H9 (cell line): Measurements from ENCODE around the gene CDC25C. TPM values are rescaled to one million over a fixed set of nuclear protein-coding genes. Genes with fewer than 3 reads are reported as not detected.

ENCODE experiments used
- DNase-seq: peaks from one replicate; pipeline ENCODE4 v3.0.0-alpha.2; 2017
- H2AFZ ChIP-seq: one replicate; pipeline ENCODE4 v1.6.1; 2013; ENCODE audit warnings: mild to moderate bottlenecking, low read length, control low read depth, moderate library complexity
- H2AK5ac ChIP-seq: 2 replicates; pipeline ENCODE4 v1.6.1; 2013; ENCODE audit warnings: low read length, control low read depth, mixed read lengths; ENCODE audit not compliant: insufficient read length
- H2BK120ac ChIP-seq: one replicate; pipeline ENCODE4 v1.6.1; 2013; ENCODE audit warnings: low read depth, mild to moderate bottlenecking, low read length, control low read depth, inconsistent platforms; ENCODE audit not compliant: poor library complexity, severe bottlenecking
- H2BK12ac ChIP-seq: 2 replicates; pipeline ENCODE4 v1.6.1; 2013; ENCODE audit warnings: low read length, control low read depth, mixed read lengths, low read depth; ENCODE audit not compliant: insufficient read length
- H2BK15ac ChIP-seq: 2 replicates; pipeline ENCODE4 v1.6.1; 2013; ENCODE audit warnings: low read depth, low read length, control low read depth
- H2BK20ac ChIP-seq: one replicate; pipeline ENCODE4 v1.6.1; 2013; ENCODE audit warnings: low read depth, mild to moderate bottlenecking, low read length, control low read depth, inconsistent platforms; ENCODE audit not compliant: poor library complexity, severe bottlenecking
- H2BK5ac ChIP-seq: 2 replicates; pipeline ENCODE4 v1.6.1; 2013; ENCODE audit warnings: low read length, control low read depth, mixed read lengths; ENCODE audit not compliant: insufficient read length
- H3K14ac ChIP-seq: 2 replicates; pipeline ENCODE4 v1.6.1; 2013; ENCODE audit warnings: low read length, control low read depth; ENCODE audit not compliant: insufficient read depth
- H3K18ac ChIP-seq: 2 replicates; pipeline ENCODE4 v1.6.1; 2013; ENCODE audit warnings: low read depth, mild to moderate bottlenecking, mixed read lengths, low read length, control low read depth; ENCODE audit not compliant: insufficient read length
- H3K23ac ChIP-seq: 2 replicates; pipeline ENCODE4 v1.6.1; 2013; ENCODE audit warnings: low read length, control low read depth, mixed read lengths, low read depth; ENCODE audit not compliant: insufficient read length
- H3K23me2 ChIP-seq: 2 replicates; pipeline ENCODE4 v1.6.1; 2013; ENCODE audit warnings: low read depth, mild to moderate bottlenecking, mixed read lengths, low read length, control low read depth; ENCODE audit not compliant: insufficient read length, poor library complexity, severe bottlenecking
- H3K27ac ChIP-seq: 2 replicates; pipeline ENCODE4 v1.5.1; 2013; ENCODE audit warnings: low read length, control low read depth, mixed read lengths, low read depth; ENCODE audit not compliant: insufficient read length
- H3K27me3 ChIP-seq: 2 replicates; pipeline ENCODE4 v1.6.1; 2013; ENCODE audit warnings: low read length, control low read depth, inconsistent platforms; ENCODE audit not compliant: insufficient read depth
- H3K4ac ChIP-seq: 2 replicates; pipeline ENCODE4 v1.6.1; 2013; ENCODE audit warnings: low read depth, mild to moderate bottlenecking, control low read depth, inconsistent platforms, low read length, moderate library complexity
- H3K4me1 ChIP-seq: 2 replicates; pipeline ENCODE4 v1.6.1; 2013; ENCODE audit warnings: low read length, control low read depth, inconsistent platforms; ENCODE audit not compliant: insufficient read depth
- H3K4me2 ChIP-seq: 2 replicates; pipeline ENCODE4 v1.6.1; 2013; ENCODE audit warnings: low read length, control low read depth, mixed read lengths; ENCODE audit not compliant: insufficient read length, insufficient read depth
- H3K56ac ChIP-seq: 2 replicates; pipeline ENCODE4 v1.6.1; 2013; ENCODE audit warnings: low read depth, mild to moderate bottlenecking, mixed read lengths, low read length, control low read depth; ENCODE audit not compliant: insufficient read length
- H3K79me1 ChIP-seq: 2 replicates; pipeline ENCODE4 v1.6.1; 2013; ENCODE audit warnings: low read depth, mild to moderate bottlenecking, moderate library complexity, low read length, control low read depth, inconsistent platforms; ENCODE audit not compliant: insufficient read depth, poor library complexity, severe bottlenecking
- H3K79me2 ChIP-seq: 2 replicates; pipeline ENCODE4 v1.6.1; 2013; ENCODE audit warnings: low read length, control low read depth, inconsistent platforms; ENCODE audit not compliant: insufficient read depth
- H3K9ac ChIP-seq: 2 replicates; pipeline ENCODE4 v1.6.1; 2013; ENCODE audit warnings: low read length, control low read depth, mixed read lengths; ENCODE audit not compliant: insufficient read length; ENCODE audit errors: extremely low read depth
- H3K9me3 ChIP-seq: one replicate; pipeline ENCODE4 v1.6.1; 2013; ENCODE audit warnings: low read depth, low read length, inconsistent platforms; ENCODE audit not compliant: control insufficient read depth
- H3T11ph ChIP-seq: one replicate; pipeline ENCODE4 v1.6.1; 2013; ENCODE audit warnings: mild to moderate bottlenecking, low read length, control low read depth, inconsistent platforms
- H4K20me1 ChIP-seq: one replicate; pipeline ENCODE4 v1.6.1; 2013; ENCODE audit not compliant: control insufficient read depth, insufficient read length, insufficient read depth
- H4K5ac ChIP-seq: 2 replicates; pipeline ENCODE4 v1.6.1; 2013; ENCODE audit warnings: low read depth, mild to moderate bottlenecking, mixed read lengths, low read length, control low read depth; ENCODE audit not compliant: insufficient read length
- H4K8ac ChIP-seq: replicated peaks from 2 replicates; pipeline ENCODE4 v1.6.1; 2013; ENCODE audit warnings: low read length, control low read depth, mixed read lengths, low read depth; ENCODE audit not compliant: insufficient read length
- H4K91ac ChIP-seq: 2 replicates; pipeline ENCODE4 v1.6.1; 2013; ENCODE audit warnings: low read depth, mild to moderate bottlenecking, moderate library complexity, mixed read lengths, low read length, control low read depth; ENCODE audit not compliant: insufficient read length
- H3K27ac Mint-ChIP-seq, 3 experiments: 2 replicates in 2 of 3; 3 replicates in 1 of 3; pipeline ENCODE4 v1.8.0; 2020 to 2021; ENCODE audit warnings: mixed read lengths in 3 of 3, mild to moderate bottlenecking in 1 of 3, moderate library complexity in 1 of 3
- H3K27me3 Mint-ChIP-seq: 2 replicates; pipeline ENCODE4 v1.8.0; 2021; ENCODE audit warnings: low read depth, mild to moderate bottlenecking, moderate library complexity, mixed read lengths
- H3K36me3 Mint-ChIP-seq, 3 experiments: 2 replicates in 2 of 3; 3 replicates in 1 of 3; pipeline ENCODE4 v1.8.0; 2020 to 2021; ENCODE audit warnings: low read depth in 3 of 3, mixed read lengths in 3 of 3; ENCODE audit not compliant: insufficient read depth in 1 of 3
- H3K4me1 Mint-ChIP-seq, 2 experiments: 2 replicates each; pipeline ENCODE4 v1.8.0; 2020; ENCODE audit warnings: mixed read lengths in 2 of 2
- H3K4me3 Mint-ChIP-seq, 2 experiments: 2 replicates in 1 of 2; 3 replicates in 1 of 2; pipeline ENCODE4 v1.8.0; 2020 to 2021; ENCODE audit warnings: mild to moderate bottlenecking in 2 of 2, mixed read lengths in 2 of 2, moderate library complexity in 1 of 2
- H3K9me3 Mint-ChIP-seq, 2 experiments: 2 replicates in 1 of 2; 3 replicates in 1 of 2; pipeline ENCODE4 v1.8.0; 2020; ENCODE audit warnings: mild to moderate bottlenecking in 2 of 2, mixed read lengths in 2 of 2, moderate library complexity in 1 of 2
- WGBS: extraction: QIAGEN DNeasy Blood & Tissue Kit; methylation state at CpG from one replicate; pipeline ENCODE4 v1.1.7; 2013; ENCODE audit warnings: missing lambda C conversion rate, low lambda C conversion rate, mixed read lengths; ENCODE audit not compliant: insufficient read length; ENCODE audit errors: extremely low coverage; 5-methylcytosine and 5-hydroxymethylcytosine counted together
- total RNA-seq: library from RNA; stranded (reverse); gene quantifications from 2 replicates; pipeline ENCODE4 v1.2.1, GENCODE V29; 2021
- TF ChIP-seq, protein P1 (sequence below): fragments of 200-600 bp; sonication (generic); conservative IDR thresholded peaks from 3 replicates; pipeline ENCODE4 v1.8.0; 2021; ENCODE audit warnings: antibody characterized with exemption, mild to moderate bottlenecking

Gene CDC25C
- total RNA-seq, 1 experiment from 2014 or later: 22.8 TPM

- TF ChIP-seq, protein P1, sequence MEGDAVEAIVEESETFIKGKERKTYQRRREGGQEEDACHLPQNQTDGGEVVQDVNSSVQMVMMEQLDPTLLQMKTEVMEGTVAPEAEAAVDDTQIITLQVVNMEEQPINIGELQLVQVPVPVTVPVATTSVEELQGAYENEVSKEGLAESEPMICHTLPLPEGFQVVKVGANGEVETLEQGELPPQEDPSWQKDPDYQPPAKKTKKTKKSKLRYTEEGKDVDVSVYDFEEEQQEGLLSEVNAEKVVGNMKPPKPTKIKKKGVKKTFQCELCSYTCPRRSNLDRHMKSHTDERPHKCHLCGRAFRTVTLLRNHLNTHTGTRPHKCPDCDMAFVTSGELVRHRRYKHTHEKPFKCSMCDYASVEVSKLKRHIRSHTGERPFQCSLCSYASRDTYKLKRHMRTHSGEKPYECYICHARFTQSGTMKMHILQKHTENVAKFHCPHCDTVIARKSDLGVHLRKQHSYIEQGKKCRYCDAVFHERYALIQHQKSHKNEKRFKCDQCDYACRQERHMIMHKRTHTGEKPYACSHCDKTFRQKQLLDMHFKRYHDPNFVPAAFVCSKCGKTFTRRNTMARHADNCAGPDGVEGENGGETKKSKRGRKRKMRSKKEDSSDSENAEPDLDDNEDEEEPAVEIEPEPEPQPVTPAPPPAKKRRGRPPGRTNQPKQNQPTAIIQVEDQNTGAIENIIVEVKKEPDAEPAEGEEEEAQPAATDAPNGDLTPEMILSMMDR: peak; percentile 44
- peak overlapping the region; percentile 93 to 99 (median 98) for H3K27ac Mint-ChIP-seq
Measured at GRCh38 chr5:138352722-138353559, 21.3 kb upstream of the CDC25C start.

More at GRCh38 chr5:138352722-138353559, 21.3 kb upstream of the CDC25C start:
- Histone ChIP-seq H3K79me2 (peaks cover 23% of the 10 kb centered on the region; the same call in 1 of the 2 replicates), H4K91ac (no peak overlapping the region), H2BK15ac (no peak overlapping the region), H2BK120ac (no peak overlapping the region), H4K8ac (no peak overlapping the region), H3K4me2 (peak overlapping the region; percentile 88), H3K4ac (no peak overlapping the region), H3K23me2 (peaks cover 9% of the 10 kb centered on the region), H3K27ac (no peak overlapping the region), H3K9me3 (no peaks in the 10 kb centered on the region), H3K27me3 (no peaks in the 10 kb centered on the region), H3K23ac (no peak overlapping the region), H3K9ac (peak overlapping the region; percentile 79), H4K20me1 (no peaks in the 10 kb centered on the region), H4K5ac (no peak overlapping the region), H2BK20ac (no peak overlapping the region), H3K79me1 (no peaks in the 10 kb centered on the region), H3K56ac (no peak overlapping the region), H3K14ac (peak overlapping the region; percentile 74), H2BK5ac (no peak overlapping the region), H3T11ph (no peak overlapping the region), H3K4me1 (peaks cover 6% of the 10 kb centered on the region), H2AK5ac (no peak overlapping the region), H2BK12ac (no peak overlapping the region), H2AFZ (no peak overlapping the region), H3K18ac (peak overlapping the region; percentile 29)
- WGBS: no CpG with 5 or more reads among the region's 88 CpGs
- Mint-ChIP-seq H3K36me3 (peaks cover 6 to 32% (median 19%) of the 10 kb centered on the region in 3 experiments), H3K4me1 (peaks cover 24 to 28% of the 10 kb centered on the region in 2 experiments), H3K4me3 (peak overlapping the region; percentile 88 to 98), H3K27me3 (no peaks in the 10 kb centered on the region), H3K9me3 (peaks cover 0 to 4% of the 10 kb centered on the region in 2 experiments; a peak in 1 of 5 replicates)
- DNase-seq: peak; percentile 62
